Gastroesophageal sphincter (tissue), 3 donors: ENCODE measurements around the gene GARIN5A.

ENCODE experiments used
- CTCF ChIP-seq, 4 experiments: fragments of 200-600 bp in 2 of 4; fragments of 450-650 bp in 2 of 4; sonication (generic) in 1 of 4; IDR thresholded peaks; one replicate each; pipeline ENCODE4 v1.5.1; 2017 to 2019; ENCODE audit warnings: antibody characterized with exemption in 4 of 4, mild to moderate bottlenecking in 2 of 4, moderate library complexity in 2 of 4
- POLR2A ChIP-seq, 2 donors: fragments of 450-650 bp; IDR thresholded peaks; one replicate each; pipeline ENCODE4 v1.6.1; 2017; ENCODE audit warnings: antibody characterized with exemption in 2 of 2, mild to moderate bottlenecking in 2 of 2, moderate library complexity in 1 of 2
- POLR2AphosphoS5 ChIP-seq: sonication (generic); formaldehyde crosslinking; IDR thresholded peaks from one replicate; pipeline ENCODE4 v1.6.1; 2017; ENCODE audit warnings: antibody characterized with exemption

GRCh38 chr19:50478901-50479715, 2.5 kb upstream of the GARIN5A start:
- peak in 1 of 4 experiments; percentile 28 for TF ChIP-seq CTCF (IDR thresholded peaks at IDR 0.05)
- no peak for TF ChIP-seq POLR2A (IDR thresholded peaks at IDR 0.05)
- no peak for TF ChIP-seq POLR2AphosphoS5
